Osteoblast (primary cell): ENCODE measurements around the gene TROAP. TPM values are rescaled to one million over a fixed set of nuclear protein-coding genes. Genes with fewer than 3 reads are reported as not detected.
"Not testable (repeated sequence)": the region's sequence is repeated elsewhere in the genome, so short reads cannot be mapped to it uniquely, and the experiment has no call there.

Experiments
- DNase-seq: peaks from one replicate; pipeline ENCODE4 v3.0.0; 2011; ENCODE audit warnings: low spot score, mixed read lengths; ENCODE audit not compliant: insufficient read length; ENCODE audit errors: missing footprints
- H2AFZ ChIP-seq: 2 replicates; pipeline ENCODE4 v1.6.0; 2011; ENCODE audit warnings: mild to moderate bottlenecking, low read length
- H3K27ac ChIP-seq: 2 replicates; pipeline ENCODE4 v1.5.1; 2011; ENCODE audit warnings: mild to moderate bottlenecking, low read depth, low read length, moderate library complexity
- H3K27me3 ChIP-seq: 2 replicates; pipeline ENCODE4 v1.6.0; 2012; ENCODE audit warnings: mild to moderate bottlenecking, control low read depth, inconsistent platforms, low read length, moderate library complexity; ENCODE audit not compliant: insufficient read depth
- H3K36me3 ChIP-seq: 2 replicates; pipeline ENCODE4 v1.5.1; 2011; ENCODE audit warnings: mild to moderate bottlenecking, low read length, control low read depth, moderate library complexity; ENCODE audit not compliant: insufficient read depth
- H3K4me1 ChIP-seq: 2 replicates; pipeline ENCODE4 v1.5.1; 2011; ENCODE audit warnings: mild to moderate bottlenecking, low read length, control low read depth, moderate library complexity; ENCODE audit not compliant: insufficient read depth
- H3K4me2 ChIP-seq: 2 replicates; pipeline ENCODE4 v1.6.0; 2011; ENCODE audit warnings: mild to moderate bottlenecking, low read length; ENCODE audit not compliant: insufficient read depth
- H3K4me3 ChIP-seq: fragments of 200-600 bp; sonication (generic); 3 replicates; pipeline ENCODE4 v1.5.1; 2012; ENCODE audit warnings: mild to moderate bottlenecking, low read length, inconsistent platforms; ENCODE audit not compliant: insufficient read depth
- H3K79me2 ChIP-seq: 2 replicates; pipeline ENCODE4 v1.6.0; 2012; ENCODE audit warnings: mild to moderate bottlenecking, low read length, control low read depth, inconsistent platforms; ENCODE audit not compliant: insufficient read depth
- H3K9me3 ChIP-seq: 2 replicates; pipeline ENCODE4 v1.5.1; 2011; ENCODE audit warnings: low read depth, low read length, control low read depth
- H4K20me1 ChIP-seq: 2 replicates; pipeline ENCODE4 v1.6.0; 2012; ENCODE audit warnings: mild to moderate bottlenecking, low read length, control low read depth; ENCODE audit not compliant: insufficient read depth
- CTCF ChIP-seq: IDR thresholded peaks from 2 replicates; pipeline ENCODE4 v1.5.1; 2011; ENCODE audit warnings: mild to moderate bottlenecking, low read depth, low read length, moderate library complexity; ENCODE audit errors: extremely low read depth
- total RNA-seq: library from RNA; depleted of rRNA; stranded (reverse); fragments of >200 nt; gene quantifications from 2 replicates; pipeline ENCODE4 v1.2.3, GENCODE V29; 2012

Gene TROAP
- total RNA-seq, 1 donor = 2.5 TPM

- Histone ChIP-seq H3K4me2 (no peak overlapping the region), H3K27me3 (peaks cover 3% of the 10 kb centered on the region), H3K27ac (no peak overlapping the region), H4K20me1 (no peaks in the 10 kb centered on the region), H3K4me3 (no peak overlapping the region), H3K36me3 (no peaks in the 10 kb centered on the region), H2AFZ (no peak overlapping the region), H3K9me3 (no peaks in the 10 kb centered on the region), H3K4me1 (no peaks in the 10 kb centered on the region), H3K79me2 (no peaks in the 10 kb centered on the region)
- DNase-seq = no peak
- no peak for TF ChIP-seq CTCF
Measured at GRCh38 chr12:49314811-49315210, 8.2 kb upstream of the TROAP start.

DNA sequence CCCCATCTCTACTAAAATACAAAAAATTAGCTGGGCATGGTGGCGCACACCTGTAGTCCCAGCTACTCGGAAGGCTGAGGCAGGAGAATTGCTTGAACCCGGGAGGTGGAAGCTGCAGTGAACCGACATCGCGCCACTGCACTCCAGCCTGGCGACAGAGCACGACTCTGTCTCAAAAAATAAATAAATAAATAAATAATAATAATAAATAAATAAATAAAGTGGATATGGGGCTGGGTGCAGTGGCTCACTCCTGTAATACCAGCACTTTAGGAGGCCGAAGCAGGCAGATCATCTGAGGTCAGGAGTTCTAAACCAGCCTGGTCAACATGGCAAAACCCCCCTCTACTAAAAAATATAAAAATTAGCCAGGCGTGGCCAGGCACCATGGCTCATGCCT lies 5.9 kb upstream of the TROAP start:
- H3K36me3 ChIP-seq, DNase-seq, H3K79me2 ChIP-seq, H3K27ac ChIP-seq, H3K4me2 ChIP-seq, H4K20me1 ChIP-seq, H3K9me3 ChIP-seq, H3K4me3 ChIP-seq, H3K4me1 ChIP-seq, H2AFZ ChIP-seq, H3K27me3 ChIP-seq: not testable (repeated sequence)

GRCh38 chr12:49320411-49321103 lies 2.5 kb upstream of the TROAP start:
- H3K27me3 ChIP-seq, H4K20me1 ChIP-seq, H2AFZ ChIP-seq, H3K36me3 ChIP-seq, H3K9me3 ChIP-seq, H3K4me2 ChIP-seq, H3K27ac ChIP-seq, H3K4me3 ChIP-seq: not testable (repeated sequence)
- peaks cover 15% of the 10 kb centered on the region for H3K79me2 ChIP-seq
- H3K4me1 ChIP-seq = peaks cover 19% of the 10 kb centered on the region
- DNase-seq = peak; percentile 17

- Histone ChIP-seq H3K27ac (peak overlapping the region; percentile 65), H4K20me1 (no peaks in the 10 kb centered on the region)
- DNase-seq = no peak
Measured at GRCh38 chr12:49322367-49322707, 718 bp upstream of the TROAP start.

More at GRCh38 chr12:49322367-49322707, 718 bp upstream of the TROAP start:
- Histone ChIP-seq H3K27me3 (no peaks in the 10 kb centered on the region), H3K79me2 (peaks cover 15% of the 10 kb centered on the region), H3K4me3 (peak overlapping the region; percentile 89), H3K4me1 (peaks cover 19% of the 10 kb centered on the region), H2AFZ (peak overlapping the region; percentile 98), H3K9me3 (no peaks in the 10 kb centered on the region), H3K4me2 (peak overlapping the region; percentile 94), H3K36me3 (no peaks in the 10 kb centered on the region)
- no peak for TF ChIP-seq CTCF
